IPS-11a (cell line): Measurements from ENCODE around the gene DNER.
"Not testable (repeated sequence)": the region's sequence is repeated elsewhere in the genome, so short reads cannot be mapped to it uniquely, and the experiment has no call there.

Source experiments
- H3K4me3 ChIP-seq: one replicate; pipeline ENCODE4 v1.5.1; 2013; ENCODE audit warnings: low read depth, low read length, control low read depth

DNER gene

DNA sequence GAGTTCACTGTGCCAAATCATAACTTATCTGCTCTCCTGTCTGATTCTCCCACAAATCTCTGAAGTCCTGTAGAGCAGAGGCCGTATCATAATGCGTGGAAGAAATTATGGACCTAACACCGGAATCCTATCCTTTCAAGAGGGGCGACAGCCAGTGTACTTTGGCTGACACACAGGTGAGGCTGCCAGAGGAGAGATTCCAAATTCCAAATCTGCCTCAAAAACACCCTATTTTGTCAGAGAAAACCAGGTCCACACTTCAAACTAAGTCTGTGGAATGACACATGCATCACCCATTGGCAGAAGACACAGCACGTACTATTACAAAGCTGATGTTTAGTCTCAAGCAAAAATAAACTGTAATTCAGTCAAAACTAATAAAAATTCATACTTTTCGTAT is 304.1 kb downstream of the DNER start:
- H3K4me3 ChIP-seq = no peak overlapping the region

GRCh38 chr2:229409751-229410181 is 304.6 kb downstream of the DNER start:
- no peak overlapping the region for H3K4me3 ChIP-seq

GRCh38 chr2:229408962-229409361 is 305.4 kb downstream of the DNER start:
- H3K4me3 ChIP-seq = no peak overlapping the region

DNA sequence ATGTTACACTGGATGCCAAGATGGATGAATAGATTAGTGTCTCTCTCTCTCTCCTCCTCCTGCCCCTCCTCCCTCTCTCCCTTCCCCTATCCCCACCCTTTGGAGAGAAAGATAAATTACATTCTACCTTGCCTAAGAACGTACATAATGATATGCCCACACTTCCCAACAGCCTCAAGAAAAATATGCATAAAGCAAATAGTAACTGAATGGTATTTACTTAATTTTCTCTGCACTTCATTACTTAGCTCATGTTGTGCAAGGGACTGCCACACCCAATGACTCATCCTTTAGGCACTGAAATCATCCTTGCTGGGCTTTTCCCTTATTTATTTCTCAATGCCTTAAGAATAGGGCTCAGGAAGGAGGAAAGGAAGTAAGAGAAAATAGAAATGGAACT is 306.0 kb downstream of the DNER start:
- no peak overlapping the region for H3K4me3 ChIP-seq

- H3K4me3 ChIP-seq = no peak overlapping the region
Measured at GRCh38 chr2:229407170-229407569, 307.2 kb downstream of the DNER start.

DNA sequence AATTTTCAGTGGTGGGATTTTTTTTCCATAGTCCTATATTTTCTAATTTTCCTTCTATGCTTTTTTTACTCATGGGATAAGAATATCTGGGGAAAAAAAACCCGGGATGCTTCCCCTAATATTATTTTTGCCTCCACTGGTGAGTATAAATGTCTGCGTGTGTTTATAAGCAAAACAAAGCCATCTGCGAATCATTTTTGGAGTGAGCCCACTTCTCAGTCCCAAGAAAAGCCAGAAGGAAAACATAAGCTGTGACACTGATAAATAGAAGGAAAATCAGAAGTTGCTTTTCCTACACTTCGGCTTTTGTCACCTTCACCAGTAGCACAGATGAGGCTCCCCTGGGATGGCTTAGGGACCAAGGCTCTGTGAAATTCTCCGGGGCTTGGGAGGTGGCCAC is 308.6 kb downstream of the DNER start:
- H3K4me3 ChIP-seq = no peak overlapping the region

DNA sequence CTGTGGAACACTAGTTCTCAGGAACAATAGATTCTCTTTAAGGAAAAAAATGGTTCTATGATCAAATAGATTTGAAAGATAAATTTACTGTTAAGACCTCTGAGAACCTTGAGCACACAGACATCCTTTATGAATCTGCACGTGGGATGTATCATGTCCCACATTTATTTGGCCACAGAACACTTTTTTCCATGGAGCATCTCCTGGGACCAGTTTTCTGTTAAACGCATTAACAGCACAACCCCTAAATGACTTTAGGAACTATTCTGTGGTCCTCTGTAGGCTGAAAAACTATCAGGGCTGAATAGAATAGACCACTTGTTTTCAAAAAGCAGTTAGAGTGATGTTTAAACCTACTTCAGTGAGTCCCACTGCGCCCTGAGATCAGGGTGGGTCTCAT is 311.1 kb downstream of the DNER start:
- H3K4me3 ChIP-seq = no peak overlapping the region

DNA sequence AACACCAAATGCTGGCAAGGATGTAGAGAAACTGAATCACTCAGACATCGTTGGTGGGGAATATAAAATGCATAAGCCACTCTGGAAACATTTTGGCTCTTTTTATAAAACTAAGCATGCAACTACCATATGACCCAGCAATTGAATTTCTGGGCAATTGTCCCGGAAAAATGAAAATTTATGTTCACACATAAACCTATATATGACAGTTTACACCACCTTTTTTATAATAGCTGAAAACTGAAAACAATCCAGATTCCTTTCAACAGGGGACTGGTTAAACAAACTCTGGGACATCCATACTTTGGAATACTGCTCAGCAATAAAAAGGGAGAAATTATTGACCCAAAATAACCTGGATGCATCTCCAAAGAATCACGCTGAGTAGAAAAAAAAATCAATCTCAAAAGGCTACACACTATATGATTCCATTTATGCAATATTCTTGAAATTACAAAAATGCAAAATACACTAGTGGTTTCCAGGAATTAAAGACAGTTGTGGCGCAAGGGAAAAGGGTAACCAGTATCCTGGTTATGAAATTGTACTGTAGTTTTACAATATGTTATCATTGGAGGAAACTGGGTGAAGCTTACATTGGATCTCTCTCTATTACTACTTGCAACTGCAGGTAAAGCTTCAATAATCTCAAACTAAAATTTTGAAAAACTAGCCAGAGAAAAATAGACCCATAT is 313.0 kb downstream of the DNER start:
- H3K4me3 ChIP-seq = no peak overlapping the region

DNA sequence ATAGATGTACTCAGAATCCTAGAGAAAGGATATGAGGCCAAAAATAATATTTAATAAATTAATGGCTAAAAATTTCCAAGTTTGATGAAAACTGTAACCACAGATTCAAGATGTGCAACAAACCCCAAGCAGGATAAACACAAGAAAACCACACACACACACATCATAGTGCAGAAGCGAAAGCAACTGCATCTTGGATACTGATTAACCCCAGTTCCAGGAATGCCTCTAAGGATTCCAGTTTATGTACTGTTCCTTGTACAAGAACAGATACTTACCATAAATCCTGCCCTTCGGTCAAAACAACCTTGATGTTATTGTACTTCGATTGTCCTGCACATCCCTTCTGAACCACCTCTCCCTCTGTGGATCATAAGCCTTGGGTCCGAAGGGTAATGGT is 320.4 kb downstream of the DNER start:
- no peak overlapping the region for H3K4me3 ChIP-seq

- no peak overlapping the region for H3K4me3 ChIP-seq
Measured at GRCh38 chr2:229392196-229392595, 322.2 kb downstream of the DNER start.

DNA sequence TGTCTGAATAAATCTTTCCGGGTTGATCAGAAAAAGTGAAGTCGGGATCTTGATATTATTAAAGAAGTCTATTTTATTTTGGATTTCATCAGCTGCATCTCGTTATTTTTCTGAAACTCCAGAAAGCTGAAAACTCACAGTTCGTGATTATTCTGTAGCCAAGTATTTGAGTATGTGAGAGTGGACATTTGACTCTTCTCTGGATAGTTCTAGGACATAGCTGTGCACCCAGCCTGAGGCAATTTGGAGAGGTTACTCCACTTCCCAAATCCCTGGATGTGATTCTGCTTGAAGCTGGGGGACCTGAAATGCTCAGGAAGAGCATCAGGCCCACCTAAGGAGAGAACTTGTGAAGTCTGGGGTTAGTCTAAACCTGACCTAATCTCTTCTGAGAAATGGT is 325.6 kb downstream of the DNER start:
- H3K4me3 ChIP-seq = no peak overlapping the region

- H3K4me3 ChIP-seq = no peak overlapping the region
Measured at GRCh38 chr2:229387866-229388265, 326.5 kb downstream of the DNER start.

GRCh38 chr2:229380101-229380625 is 334.2 kb downstream of the DNER start:
- H3K4me3 ChIP-seq = no peak overlapping the region

DNA sequence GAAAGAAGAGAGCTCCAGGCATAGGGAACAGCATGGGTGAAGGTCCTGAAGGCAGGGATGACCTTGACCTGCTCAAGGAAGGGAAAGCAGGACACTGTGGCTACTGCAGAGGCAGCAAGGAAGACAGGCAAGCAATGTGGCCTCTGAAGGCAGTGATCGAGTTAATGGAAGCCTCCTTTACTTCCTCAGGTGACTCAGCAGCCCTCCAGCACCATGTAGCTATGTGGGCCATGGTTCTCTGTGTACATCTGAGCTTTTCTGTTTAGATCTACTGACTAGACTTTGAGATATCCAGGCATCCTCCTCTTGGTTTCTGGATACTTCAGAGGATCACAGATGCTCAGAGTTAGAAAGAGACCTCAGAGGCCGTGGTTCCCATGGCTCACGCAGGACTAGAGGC is 336.0 kb downstream of the DNER start:
- no peak overlapping the region for H3K4me3 ChIP-seq

- no peak overlapping the region for H3K4me3 ChIP-seq
Measured at GRCh38 chr2:229376866-229377265, 337.5 kb downstream of the DNER start.

DNA sequence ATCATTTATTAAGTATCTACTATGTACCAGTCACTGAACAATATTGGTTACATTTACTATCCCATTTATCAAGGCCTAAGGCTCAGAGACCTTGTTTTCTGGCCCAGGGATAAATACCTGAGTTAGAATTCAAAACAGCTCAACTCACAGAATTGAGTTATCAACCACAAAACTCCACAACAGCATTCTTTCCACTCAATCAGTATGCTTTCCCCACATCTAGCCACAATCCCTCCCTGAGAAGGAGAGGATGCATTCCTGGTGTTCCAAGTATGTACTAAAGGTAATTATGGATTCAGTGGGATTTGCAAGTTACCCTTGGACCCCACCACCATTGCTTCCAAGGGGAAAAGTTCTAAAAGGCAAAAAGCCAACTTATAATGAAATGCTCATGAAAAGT is 339.1 kb downstream of the DNER start:
- H3K4me3 ChIP-seq = no peak overlapping the region

DNA sequence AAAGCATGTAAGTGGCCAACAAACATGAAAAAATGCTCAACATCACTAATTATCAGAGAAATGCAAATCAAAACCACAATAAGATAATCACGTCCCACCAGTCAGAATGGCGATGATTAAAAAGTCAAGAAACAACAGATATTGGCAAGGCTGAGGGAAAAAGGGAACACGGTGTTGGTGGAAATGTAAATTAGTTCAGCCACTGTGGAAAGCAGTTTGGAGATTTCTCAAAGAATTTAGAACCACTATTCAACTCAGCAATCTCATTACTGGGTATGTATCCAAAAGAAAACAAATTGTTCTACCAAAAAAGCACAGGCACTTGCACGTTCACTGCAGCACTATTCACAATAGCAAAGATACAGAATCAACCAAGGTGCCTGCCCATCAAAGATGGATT is 341.0 kb downstream of the DNER start:
- not testable (repeated sequence) for H3K4me3 ChIP-seq

GRCh38 chr2:229372207-229372606 is 342.1 kb downstream of the DNER start:
- H3K4me3 ChIP-seq = no peak overlapping the region

GRCh38 chr2:229371086-229371485 is 343.3 kb downstream of the DNER start:
- no peak overlapping the region for H3K4me3 ChIP-seq

GRCh38 chr2:229370509-229370908 is 343.8 kb downstream of the DNER start:
- no peak overlapping the region for H3K4me3 ChIP-seq

DNA sequence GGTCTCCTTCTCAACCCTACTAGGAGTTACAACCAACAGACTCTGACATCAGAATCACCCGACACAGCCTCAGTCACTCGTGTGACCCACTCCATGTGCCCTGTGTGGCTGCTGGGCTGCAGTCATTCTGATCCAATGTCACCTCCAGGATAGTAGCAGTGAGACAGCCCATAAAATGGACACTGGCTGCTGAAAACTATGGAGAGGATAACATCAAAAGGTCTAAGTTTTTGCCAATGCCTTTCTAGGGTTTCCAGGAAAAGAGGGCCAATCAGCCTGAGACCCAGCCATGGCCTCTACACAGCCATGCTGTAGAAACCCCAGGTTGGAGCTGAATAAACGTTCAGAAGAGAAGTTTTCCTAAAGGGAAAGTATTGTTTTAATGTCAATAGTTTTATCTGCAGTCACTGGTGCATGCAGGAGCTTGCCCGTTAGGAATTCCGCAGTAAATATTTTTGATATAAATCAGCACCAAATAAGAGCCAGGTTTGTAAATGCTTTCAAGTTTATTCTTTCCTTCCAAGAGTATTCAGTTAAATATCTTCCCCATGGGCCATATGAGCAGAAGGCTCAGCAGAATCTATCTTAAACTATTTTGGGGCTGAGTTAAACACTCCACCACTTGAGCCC is 351.1 kb downstream of the DNER start:
- H3K4me3 ChIP-seq = no peak overlapping the region

DNA sequence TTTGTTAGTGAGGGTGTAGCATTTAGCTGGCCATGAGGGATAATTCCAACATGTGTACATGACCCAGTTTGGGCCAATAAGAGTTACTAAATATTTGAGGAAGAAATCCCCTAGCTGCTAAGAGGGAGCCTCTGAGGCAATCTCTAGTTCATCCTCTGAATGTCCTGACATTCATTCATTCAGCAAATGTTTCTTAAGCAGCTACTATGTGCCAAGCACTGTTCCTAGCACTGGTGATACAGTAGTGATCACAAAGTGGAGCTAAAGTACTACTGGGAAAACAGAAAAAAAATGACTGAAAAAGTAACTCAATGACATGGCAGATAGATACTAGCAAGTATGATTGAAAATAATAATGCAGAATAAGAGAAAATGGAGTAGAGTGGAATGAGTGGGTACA is 363.5 kb downstream of the DNER start:
- H3K4me3 ChIP-seq = no peak overlapping the region
